SW480 (cell line): ENCODE measurements around the gene GTF2B.
"Not testable (repeated sequence)": the region's sequence is repeated elsewhere in the genome, so short reads cannot be mapped to it uniquely, and the experiment has no call there.

ENCODE experiments used
- DNase-seq: peaks from one replicate; pipeline ENCODE4 v3.0.0-alpha.2; 2016; ENCODE audit warnings: low spot score

The GTF2B gene

GRCh38 chr1:88883156-88883555 lies 8.2 kb downstream of the GTF2B start:
- DNase-seq, result no peak

- DNase-seq, result not testable (repeated sequence)
Observed at GRCh38 chr1:88880717-88881116, 10.7 kb downstream of the GTF2B start.

- DNase-seq, result no peak
Observed at GRCh38 chr1:88878731-88879130, 12.6 kb downstream of the GTF2B start.

- DNase-seq, result no peak
Observed at GRCh38 chr1:88877911-88878310, 13.5 kb downstream of the GTF2B start.

DNA sequence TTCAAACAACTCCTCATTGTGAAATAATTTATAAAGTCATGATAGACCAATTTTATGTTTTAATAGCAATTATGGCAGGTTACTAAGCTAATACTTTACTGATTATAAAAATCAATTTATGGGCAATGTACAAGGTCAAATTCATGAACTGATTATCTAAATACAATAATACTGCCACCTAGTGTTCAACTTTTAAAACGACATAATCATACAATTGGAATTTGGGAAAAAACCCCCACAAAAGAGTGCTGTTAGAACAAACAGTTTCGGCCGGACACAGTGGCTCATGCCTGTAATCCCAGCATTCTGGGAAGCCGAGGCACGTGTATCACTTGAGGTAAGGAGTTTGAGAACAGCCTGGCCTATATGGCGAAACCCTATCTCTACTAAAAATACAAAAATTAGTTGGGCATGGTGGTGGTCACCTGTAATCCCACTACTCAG lies 14.0 kb downstream of the GTF2B start:
- peak; percentile 28 for DNase-seq

DNA sequence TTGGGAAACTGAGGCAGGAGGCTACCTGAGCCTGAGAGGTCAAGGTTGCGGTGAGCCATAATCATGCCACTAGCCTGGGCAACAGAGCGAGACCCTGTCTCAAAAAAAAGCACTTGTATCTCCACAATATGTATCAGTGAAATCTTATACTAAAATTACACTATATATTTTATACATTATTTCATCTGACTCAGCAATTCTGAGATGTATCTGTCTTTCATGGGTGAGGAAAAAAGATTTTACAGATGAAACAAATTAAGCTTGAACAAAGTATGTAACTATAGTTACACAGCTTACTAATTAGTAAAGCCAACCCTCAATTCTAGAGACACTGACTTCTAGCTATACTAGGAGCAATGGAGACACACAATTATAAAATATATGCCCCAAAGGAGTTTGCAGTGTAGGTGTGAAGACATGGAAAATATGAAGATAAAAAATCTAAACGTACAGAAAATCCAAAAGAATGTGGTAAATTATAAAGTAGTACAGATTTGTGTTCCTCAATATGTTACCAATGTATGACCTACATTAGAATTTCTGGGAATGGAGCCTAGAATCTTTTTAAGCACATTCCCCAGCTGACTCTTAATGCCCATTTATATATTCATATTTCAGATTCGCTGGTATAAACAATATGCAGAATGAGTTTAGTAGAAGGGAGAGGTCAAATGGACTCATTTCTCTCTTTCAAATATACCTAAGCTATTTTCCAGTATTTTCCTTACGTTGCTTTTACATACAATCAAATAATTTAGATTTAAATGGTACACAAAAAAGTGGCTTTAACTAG lies 14.6 kb downstream of the GTF2B start:
- no peak for DNase-seq

GRCh38 chr1:88875595-88875994 lies 15.8 kb downstream of the GTF2B start:
- no peak for DNase-seq

DNA sequence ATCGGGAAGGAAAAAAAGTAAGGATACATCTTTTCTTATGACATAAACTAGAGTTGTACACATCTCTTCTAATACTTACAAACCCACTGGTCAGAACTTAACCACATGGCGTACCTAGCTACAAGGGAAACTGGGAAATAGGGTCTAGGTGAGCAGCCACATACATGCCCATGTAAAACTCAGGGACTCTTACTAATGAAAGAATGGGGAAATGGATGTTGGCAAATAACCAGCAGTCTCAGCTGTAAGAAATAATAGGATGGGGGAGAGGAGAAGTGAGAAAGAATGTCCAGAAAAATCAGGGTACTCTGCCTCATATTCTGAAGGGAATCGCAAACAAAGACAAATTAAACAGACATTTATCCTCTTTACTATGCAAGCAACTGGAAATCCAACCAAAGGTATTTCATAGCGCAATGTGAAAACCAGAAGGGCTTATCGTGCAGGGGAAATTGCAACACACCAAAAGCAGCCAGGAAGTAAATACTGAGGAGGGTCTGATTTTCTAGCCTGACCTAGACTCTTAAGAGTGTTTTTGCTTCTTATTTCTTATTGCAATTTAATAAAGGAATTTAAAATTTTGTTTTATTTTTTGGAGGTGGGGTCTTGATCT lies 17.5 kb downstream of the GTF2B start:
- no peak for DNase-seq

- DNase-seq, result not testable (repeated sequence)
Observed at GRCh38 chr1:88869644-88870043, 21.7 kb downstream of the GTF2B start.

DNA sequence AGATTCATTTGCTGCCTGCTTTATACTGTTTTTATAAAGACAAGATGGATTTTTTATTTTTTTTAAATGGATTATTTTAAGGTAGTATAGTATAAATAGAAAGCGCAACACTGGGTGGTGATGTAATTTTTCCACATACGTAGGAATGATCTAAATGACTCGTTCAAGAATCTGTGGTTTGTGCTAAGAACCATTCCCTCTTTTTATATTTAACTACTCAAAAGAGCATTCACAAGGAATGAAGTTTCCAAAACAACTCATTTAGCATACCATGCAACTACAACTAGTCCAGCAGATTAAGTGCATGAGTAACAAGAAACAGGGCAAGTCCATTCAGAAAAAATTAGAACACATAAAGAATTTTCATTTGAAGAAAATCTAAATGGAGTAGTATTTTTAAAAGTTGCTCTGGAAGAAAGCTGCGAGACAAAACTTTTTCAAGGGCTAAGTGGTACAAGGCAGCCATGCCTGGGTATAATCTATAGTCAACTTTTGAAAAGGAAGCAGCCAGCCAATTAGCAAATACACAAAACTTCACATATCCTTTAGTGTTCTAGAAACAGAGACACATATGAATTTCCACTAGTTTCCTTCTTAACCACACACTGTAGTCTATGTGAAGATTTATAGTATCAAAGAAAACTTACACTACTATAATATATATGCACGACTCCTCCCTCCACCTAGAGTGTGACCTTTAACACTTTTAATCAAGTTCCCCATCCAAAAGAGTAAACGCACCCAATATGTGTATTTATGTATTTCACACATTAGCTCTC lies 23.4 kb downstream of the GTF2B start:
- no peak for DNase-seq

DNA sequence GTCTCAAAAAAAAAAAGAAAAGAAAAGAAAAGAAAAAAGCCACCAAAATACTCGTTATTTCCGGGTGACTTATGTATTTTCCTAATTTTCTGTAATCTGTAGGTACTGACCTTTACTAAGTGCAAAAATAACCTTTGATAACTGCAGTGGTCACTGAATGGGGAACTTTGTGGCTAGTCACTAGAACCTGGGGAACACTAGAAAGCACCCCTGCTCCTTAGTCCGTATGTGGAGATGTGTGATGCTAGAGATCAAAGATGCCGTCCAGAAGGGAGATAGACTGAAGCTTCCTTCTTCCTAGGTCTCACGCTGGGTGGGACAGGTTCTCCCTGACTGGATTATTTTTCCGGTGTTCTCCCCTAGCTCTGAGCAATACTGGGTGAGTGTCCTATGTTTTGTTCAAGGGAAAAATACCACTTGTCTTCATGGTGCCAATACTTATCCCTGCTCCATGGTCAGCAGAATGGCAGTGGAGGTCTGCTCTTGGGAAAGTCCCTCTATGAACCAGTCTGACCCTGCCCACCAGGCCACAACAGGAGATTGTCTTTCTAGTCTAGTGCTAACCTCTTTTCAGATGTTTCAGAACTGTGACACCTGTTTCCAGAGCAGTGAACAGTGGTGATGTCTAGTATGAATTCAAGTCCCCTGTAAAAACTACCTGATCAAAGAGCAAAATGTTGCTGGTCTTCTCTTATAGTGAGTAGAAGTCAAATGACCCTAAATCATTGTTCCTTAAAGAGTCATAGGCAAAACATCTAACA lies 39.9 kb downstream of the GTF2B start:
- no peak for DNase-seq

DNA sequence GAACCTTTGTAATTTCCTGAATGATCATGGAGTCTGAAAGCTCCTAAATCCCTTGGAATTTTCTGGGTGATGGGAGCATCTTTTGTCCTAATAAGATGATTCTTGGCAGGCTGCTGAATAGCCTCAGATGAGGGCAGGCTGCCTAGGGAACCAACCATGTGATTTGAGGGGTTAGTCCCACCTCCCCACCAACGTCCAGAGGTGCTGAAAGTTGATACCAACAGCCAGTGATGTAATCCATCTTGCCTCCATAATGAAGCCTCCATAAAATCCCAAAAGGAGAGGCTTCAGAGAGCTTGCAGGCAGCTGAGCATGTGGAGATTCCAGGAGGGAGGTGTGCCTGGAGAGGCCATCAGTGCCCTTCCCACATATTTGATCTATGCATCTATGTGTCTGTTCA lies 43.7 kb downstream of the GTF2B start:
- DNase-seq, result no peak

DNA sequence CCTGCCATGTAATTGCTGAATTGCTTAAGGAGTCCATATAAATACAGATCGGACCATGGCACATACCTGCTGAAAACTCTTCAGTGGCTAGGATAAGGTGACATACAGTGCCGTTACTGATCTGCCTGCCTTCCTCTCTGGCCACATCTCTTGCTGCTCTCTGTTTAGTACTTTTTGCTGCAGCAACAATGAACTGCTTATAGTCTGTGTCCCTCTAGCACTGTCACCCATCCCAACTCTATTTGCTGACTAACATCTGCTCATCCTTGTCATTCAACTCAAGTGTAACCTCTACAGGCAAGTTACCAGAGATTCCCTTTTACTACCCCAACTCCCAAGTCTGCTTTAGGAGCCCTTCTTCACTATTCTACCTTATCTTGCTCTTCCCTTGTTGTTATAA lies 65.6 kb downstream of the GTF2B start:
- DNase-seq, result no peak

DNA sequence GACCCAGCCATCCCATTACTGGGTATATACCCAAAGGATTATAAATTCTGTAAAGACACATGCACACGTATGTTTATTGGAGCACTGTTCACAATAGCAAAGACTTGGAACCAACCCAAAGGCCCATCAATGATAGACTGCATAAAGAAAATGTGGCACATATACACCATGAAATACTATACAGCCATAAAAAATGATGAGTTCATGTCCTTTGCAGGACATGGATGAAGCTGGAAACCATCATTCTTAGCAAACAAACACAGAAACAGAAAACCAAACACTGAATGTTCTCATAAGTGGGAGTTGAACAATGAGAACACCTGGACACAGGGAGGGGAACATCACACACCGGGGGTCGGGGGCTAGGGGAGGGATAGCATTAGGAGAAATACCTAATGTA lies 71.7 kb downstream of the GTF2B start:
- DNase-seq, result not testable (repeated sequence)

- DNase-seq, result no peak
Observed at GRCh38 chr1:88813471-88813870, 77.9 kb downstream of the GTF2B start.

DNA sequence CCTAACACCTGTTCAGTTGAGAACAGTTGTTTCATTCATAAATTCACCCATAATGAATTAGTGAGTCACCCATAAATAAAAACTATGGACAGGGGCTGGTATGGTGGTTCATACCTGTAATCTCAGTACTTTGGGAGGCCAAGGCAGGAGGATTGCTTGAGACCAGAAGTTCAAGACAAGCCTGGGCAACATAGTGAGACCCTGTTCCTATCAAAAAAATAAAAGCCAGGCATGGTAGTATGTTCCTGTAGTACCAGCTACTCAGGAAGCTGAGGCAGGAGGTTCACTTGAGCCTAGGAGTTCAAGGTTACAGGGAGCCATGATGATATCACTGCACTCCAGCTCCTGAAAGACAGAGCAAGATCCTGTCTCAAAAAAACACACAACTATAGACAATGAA lies 79.0 kb downstream of the GTF2B start:
- no peak for DNase-seq

DNA sequence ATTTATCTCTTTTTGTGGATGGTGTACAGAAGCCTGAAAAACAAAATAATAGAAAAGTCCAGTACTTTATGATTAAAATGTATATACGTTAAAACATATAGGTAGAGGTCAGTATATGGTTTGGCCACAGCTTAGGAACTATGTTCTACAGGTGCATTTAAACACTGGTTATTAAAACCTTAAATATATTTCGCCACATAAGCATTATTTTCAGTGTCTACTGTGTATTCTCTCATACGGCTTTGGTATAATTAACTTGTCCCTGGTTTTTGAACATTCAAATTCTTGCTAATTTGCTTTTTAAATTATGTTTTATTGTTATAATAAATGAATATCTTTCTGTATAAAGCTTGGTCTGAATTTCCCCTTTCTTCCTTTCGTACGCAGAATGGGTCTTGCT lies 87.9 kb downstream of the GTF2B start:
- no peak for DNase-seq

- no peak for DNase-seq
Observed at GRCh38 chr1:88802950-88803349, 88.4 kb downstream of the GTF2B start.
